B cell (primary cell): Measurements from ENCODE around the gene SIRT1.

ENCODE experiments used
- EZH2 ChIP-seq: IDR thresholded peaks from 2 replicates; pipeline ENCODE4 v1.6.1; 2012; ENCODE audit warnings: borderline replicate concordance, low read depth, mild to moderate bottlenecking, moderate library complexity, low read length; ENCODE audit not compliant: insufficient read depth, poor library complexity, severe bottlenecking
- TF ChIP-seq, protein P1 (sequence below): fragments of 200-600 bp; IDR thresholded peaks from one replicate; pipeline ENCODE4 v1.8.0; 2022; ENCODE audit warnings: antibody characterized with exemption, mild to moderate bottlenecking

DNA sequence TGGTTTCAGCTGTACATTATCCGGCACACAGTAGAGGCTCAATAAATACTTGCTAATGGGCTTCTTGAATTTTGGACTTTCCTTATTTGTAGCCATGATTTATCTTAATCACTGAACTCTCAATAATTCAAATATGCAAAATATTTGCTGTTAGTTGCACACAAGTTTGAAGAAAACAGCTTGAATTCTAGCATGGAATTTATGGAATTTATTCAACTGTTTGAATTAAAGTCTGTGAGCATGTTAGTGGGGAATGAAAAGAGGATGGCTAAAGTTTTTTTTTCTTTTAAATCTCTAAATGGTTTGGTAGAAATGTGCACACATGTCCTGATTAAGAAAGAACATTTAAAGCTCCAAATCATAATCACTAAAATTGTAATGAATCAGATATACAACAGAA, 42.5 kb downstream of the SIRT1 start:
- TF ChIP-seq, protein P1, sequence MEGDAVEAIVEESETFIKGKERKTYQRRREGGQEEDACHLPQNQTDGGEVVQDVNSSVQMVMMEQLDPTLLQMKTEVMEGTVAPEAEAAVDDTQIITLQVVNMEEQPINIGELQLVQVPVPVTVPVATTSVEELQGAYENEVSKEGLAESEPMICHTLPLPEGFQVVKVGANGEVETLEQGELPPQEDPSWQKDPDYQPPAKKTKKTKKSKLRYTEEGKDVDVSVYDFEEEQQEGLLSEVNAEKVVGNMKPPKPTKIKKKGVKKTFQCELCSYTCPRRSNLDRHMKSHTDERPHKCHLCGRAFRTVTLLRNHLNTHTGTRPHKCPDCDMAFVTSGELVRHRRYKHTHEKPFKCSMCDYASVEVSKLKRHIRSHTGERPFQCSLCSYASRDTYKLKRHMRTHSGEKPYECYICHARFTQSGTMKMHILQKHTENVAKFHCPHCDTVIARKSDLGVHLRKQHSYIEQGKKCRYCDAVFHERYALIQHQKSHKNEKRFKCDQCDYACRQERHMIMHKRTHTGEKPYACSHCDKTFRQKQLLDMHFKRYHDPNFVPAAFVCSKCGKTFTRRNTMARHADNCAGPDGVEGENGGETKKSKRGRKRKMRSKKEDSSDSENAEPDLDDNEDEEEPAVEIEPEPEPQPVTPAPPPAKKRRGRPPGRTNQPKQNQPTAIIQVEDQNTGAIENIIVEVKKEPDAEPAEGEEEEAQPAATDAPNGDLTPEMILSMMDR: no peak
- no peak for TF ChIP-seq EZH2
